Uterus (tissue), 2 donors: ENCODE results near the gene CDH22.

ENCODE experiments used
- CTCF ChIP-seq, 4 experiments: fragments of 200-600 bp in 2 of 4; fragments of 450-650 bp in 2 of 4; sonication (generic) in 2 of 4; IDR thresholded peaks; one replicate each; pipeline ENCODE4 v1.5.1; 2016 to 2019; ENCODE audit warnings: antibody characterized with exemption in 4 of 4, mild to moderate bottlenecking in 2 of 4, moderate library complexity in 1 of 4
- POLR2A ChIP-seq, 2 donors: fragments of 450-650 bp; IDR thresholded peaks; one replicate each; pipeline ENCODE4 v1.6.1; 2016; ENCODE audit warnings: antibody characterized with exemption in 2 of 2, mild to moderate bottlenecking in 1 of 2, moderate library complexity in 1 of 2

DNA sequence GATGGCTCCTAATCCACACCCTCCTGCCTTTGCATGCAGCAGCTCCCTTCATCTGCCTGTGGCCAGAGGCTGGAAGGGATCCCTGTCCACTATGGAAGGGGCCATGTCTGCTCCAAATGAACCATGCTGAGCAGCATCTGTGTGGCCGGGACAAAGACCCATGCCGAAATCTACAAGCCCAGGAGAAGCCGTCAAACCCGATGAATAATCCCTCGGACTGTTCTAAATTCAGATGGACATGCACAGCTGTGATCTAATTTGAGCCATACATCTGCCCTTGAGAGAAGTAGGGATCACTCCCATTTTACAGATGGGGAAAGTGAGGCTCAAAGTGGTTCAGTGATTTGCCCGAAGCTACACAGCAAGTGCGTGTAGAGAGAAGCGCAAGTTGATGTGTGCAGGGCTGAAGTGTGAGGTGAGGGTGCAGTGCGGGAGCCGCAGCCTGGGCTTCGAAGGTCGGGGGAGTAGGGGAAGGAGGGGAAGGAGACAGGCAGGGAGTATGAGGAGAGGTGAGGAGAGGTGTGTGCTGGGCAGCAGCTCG lies 22.6 kb upstream of the CDH22 start:
- no peak for TF ChIP-seq CTCF (IDR thresholded peaks at IDR 0.05)
- no peak for TF ChIP-seq POLR2A (IDR thresholded peaks at IDR 0.05)
